GM19351 (cell line): ENCODE data around the gene NAV2.
A peak's percentile ranks its signal among the peaks of the same experiment; 100 is the strongest.

Source experiments
- ATAC-seq: cut with Tn5 transposase; IDR thresholded peaks from one replicate; pipeline ENCODE4 v1.9.1; 2021; ENCODE audit warnings: mild to moderate bottlenecking, moderate library complexity; ENCODE audit not compliant: unreplicated experiment

NAV2 gene

GRCh38 chr11:19739872-19740271 lies 27.2 kb downstream of the NAV2 start:
- no peak for ATAC-seq

- ATAC-seq, result no peak
These were observed 27.9 kb downstream of the NAV2 start for GRCh38 chr11:19740586-19740985.

- peak; percentile 94 for ATAC-seq
These were observed 30.1 kb downstream of the NAV2 start for GRCh38 chr11:19742588-19743292.

GRCh38 chr11:19743622-19744021 lies 31.0 kb downstream of the NAV2 start:
- no peak for ATAC-seq

- ATAC-seq, result no peak
These were observed 31.5 kb downstream of the NAV2 start for GRCh38 chr11:19744130-19744529.

- no peak for ATAC-seq
These were observed 33.4 kb downstream of the NAV2 start for GRCh38 chr11:19746086-19746485.

- no peak for ATAC-seq
These were observed 35.0 kb downstream of the NAV2 start for GRCh38 chr11:19747634-19748033.

GRCh38 chr11:19751055-19751454 lies 38.4 kb downstream of the NAV2 start:
- ATAC-seq, result no peak

GRCh38 chr11:19753451-19754106 lies 40.9 kb downstream of the NAV2 start:
- ATAC-seq, result no peak

- no peak for ATAC-seq
These were observed 44.2 kb downstream of the NAV2 start for GRCh38 chr11:19756675-19757475.

- ATAC-seq, result no peak
These were observed 46.8 kb downstream of the NAV2 start for GRCh38 chr11:19759389-19759788.

GRCh38 chr11:19762266-19762665 lies 49.6 kb downstream of the NAV2 start:
- ATAC-seq, result no peak

GRCh38 chr11:19763330-19763729 lies 50.7 kb downstream of the NAV2 start:
- ATAC-seq, result no peak

- ATAC-seq, result no peak
These were observed 53.6 kb downstream of the NAV2 start for GRCh38 chr11:19766206-19766605.

- no peak for ATAC-seq
These were observed 54.2 kb downstream of the NAV2 start for GRCh38 chr11:19766810-19767209.

- ATAC-seq, result no peak
These were observed 55.1 kb downstream of the NAV2 start for GRCh38 chr11:19767627-19768151.

GRCh38 chr11:19768197-19768596 lies 55.6 kb downstream of the NAV2 start:
- ATAC-seq, result no peak

- ATAC-seq, result no peak
These were observed 56.2 kb downstream of the NAV2 start for GRCh38 chr11:19768815-19769214.

GRCh38 chr11:19769820-19770219 lies 57.2 kb downstream of the NAV2 start:
- ATAC-seq, result no peak

GRCh38 chr11:19770277-19770676 lies 57.6 kb downstream of the NAV2 start:
- no peak for ATAC-seq

GRCh38 chr11:19771463-19771862 lies 58.8 kb downstream of the NAV2 start:
- ATAC-seq, result no peak

- ATAC-seq, result no peak
These were observed 59.8 kb downstream of the NAV2 start for GRCh38 chr11:19772480-19772879.
